Upper lobe of left lung (tissue), 4 donors: ENCODE measurements around the gene KLHL17.

Source experiments
- CTCF ChIP-seq, 6 experiments: fragments of 450-650 bp in 4 of 6; fragments of 200-600 bp in 2 of 6; sonication (generic) in 2 of 6; IDR thresholded peaks; one replicate each; pipeline ENCODE4 v1.5.1; 2016 to 2019; ENCODE audit warnings: antibody characterized with exemption in 6 of 6
- EP300 ChIP-seq, 4 donors: sonication (generic); formaldehyde crosslinking; IDR thresholded peaks; one replicate each; pipeline ENCODE4 v1.5.1; 2017; ENCODE audit warnings: antibody characterized with exemption in 4 of 4, control low read depth in 2 of 4
- POLR2A ChIP-seq, 4 donors: fragments of 450-650 bp; IDR thresholded peaks; one replicate each; pipeline ENCODE4 v1.5.1; 2016 to 2017; ENCODE audit warnings: antibody characterized with exemption in 4 of 4, mild to moderate bottlenecking in 2 of 4
- POLR2AphosphoS5 ChIP-seq, 2 donors: sonication (generic); formaldehyde crosslinking; IDR thresholded peaks; one replicate each; pipeline ENCODE4 v1.5.1; 2017; ENCODE audit warnings: antibody characterized with exemption in 2 of 2

- TF ChIP-seq CTCF (IDR thresholded peaks at IDR 0.05) (no peak), POLR2A (IDR thresholded peaks at IDR 0.05) (no peak), EP300 (IDR thresholded peaks at IDR 0.05) (no peak), POLR2AphosphoS5 (IDR thresholded peaks at IDR 0.05) (no peak)
Observed at GRCh38 chr1:924656-925560, 35.5 kb upstream of the KLHL17 start.
